DOHH2 (cell line): ENCODE measurements around the gene STARD13.
A peak's percentile ranks its signal among the peaks of the same experiment; 100 is the strongest.

Experiments
- H3F3A ChIP-seq: fragments of 200-600 bp; sonication (generic), shearing (Covaris generic); 2 replicates; pipeline ENCODE4 v1.6.0; 2016; ENCODE audit warnings: antibody characterized with exemption, mild to moderate bottlenecking; ENCODE audit not compliant: control insufficient read depth, insufficient read depth
- H3K27ac ChIP-seq: fragments of 200-600 bp; sonication (generic); 2 replicates; pipeline ENCODE4 v1.5.1; 2014; ENCODE audit warnings: low read depth, mild to moderate bottlenecking, low read length, moderate library complexity
- H3K27me3 ChIP-seq: fragments of 200-600 bp; sonication (generic); 2 replicates; pipeline ENCODE4 v1.6.1; 2014; ENCODE audit warnings: mild to moderate bottlenecking, low read length, mixed read lengths; ENCODE audit not compliant: control insufficient read depth
- H3K36me3 ChIP-seq: fragments of 200-600 bp; sonication (generic); 2 replicates; pipeline ENCODE4 v1.6.1; 2014; ENCODE audit warnings: mild to moderate bottlenecking, low read length, moderate library complexity, mixed read lengths; ENCODE audit not compliant: control insufficient read depth
- H3K4me1 ChIP-seq: fragments of 200-600 bp; sonication (generic); 2 replicates; pipeline ENCODE4 v1.6.1; 2014; ENCODE audit warnings: mild to moderate bottlenecking, low read length, mixed read lengths; ENCODE audit not compliant: control insufficient read depth
- H3K4me2 ChIP-seq: fragments of 200-600 bp; sonication (generic); 2 replicates; pipeline ENCODE4 v1.6.0; 2014; ENCODE audit warnings: mild to moderate bottlenecking, low read length, moderate library complexity
- H3K4me3 ChIP-seq: fragments of 200-600 bp; sonication (generic); 2 replicates; pipeline ENCODE4 v1.5.1; 2014; ENCODE audit warnings: mild to moderate bottlenecking, low read length, mixed read lengths
- H3K79me2 ChIP-seq: fragments of 200-600 bp; sonication (generic); 2 replicates; pipeline ENCODE4 v1.6.1; 2014; ENCODE audit warnings: mild to moderate bottlenecking, low read length, mixed read lengths; ENCODE audit not compliant: control insufficient read depth
- H3K9me2 ChIP-seq: fragments of 200-600 bp; sonication (generic); replicated peaks from 2 replicates; pipeline ENCODE4 v1.6.1; 2014; ENCODE audit warnings: mild to moderate bottlenecking, low read length, mixed read lengths; ENCODE audit not compliant: control insufficient read depth
- H3K9me3 ChIP-seq: fragments of 200-600 bp; sonication (generic); 2 replicates; pipeline ENCODE4 v1.6.1; 2014; ENCODE audit warnings: antibody characterized with exemption, low read length, mixed read lengths; ENCODE audit not compliant: control insufficient read depth, insufficient read depth
- H4K20me1 ChIP-seq: fragments of 200-600 bp; sonication (generic); 2 replicates; pipeline ENCODE4 v1.6.0; 2014; ENCODE audit warnings: low read depth, mild to moderate bottlenecking, antibody characterized with exemption, low read length, moderate library complexity; ENCODE audit not compliant: control insufficient read depth, insufficient read depth
- CTCF ChIP-seq: fragments of 200-600 bp; sonication (generic); IDR thresholded peaks from one replicate; pipeline ENCODE4 v1.5.1; 2014; ENCODE audit warnings: antibody characterized with exemption, mild to moderate bottlenecking, low read depth, low read length; ENCODE audit not compliant: poor library complexity, severe bottlenecking
- EZH2phosphoT487 ChIP-seq: fragments of 200-600 bp; sonication (generic); IDR thresholded peaks from 2 replicates; pipeline ENCODE4 v1.6.1; 2017; ENCODE audit warnings: borderline replicate concordance, mild to moderate bottlenecking, antibody characterized with exemption, low read length, moderate library complexity, mixed read lengths

STARD13 gene, protein sequence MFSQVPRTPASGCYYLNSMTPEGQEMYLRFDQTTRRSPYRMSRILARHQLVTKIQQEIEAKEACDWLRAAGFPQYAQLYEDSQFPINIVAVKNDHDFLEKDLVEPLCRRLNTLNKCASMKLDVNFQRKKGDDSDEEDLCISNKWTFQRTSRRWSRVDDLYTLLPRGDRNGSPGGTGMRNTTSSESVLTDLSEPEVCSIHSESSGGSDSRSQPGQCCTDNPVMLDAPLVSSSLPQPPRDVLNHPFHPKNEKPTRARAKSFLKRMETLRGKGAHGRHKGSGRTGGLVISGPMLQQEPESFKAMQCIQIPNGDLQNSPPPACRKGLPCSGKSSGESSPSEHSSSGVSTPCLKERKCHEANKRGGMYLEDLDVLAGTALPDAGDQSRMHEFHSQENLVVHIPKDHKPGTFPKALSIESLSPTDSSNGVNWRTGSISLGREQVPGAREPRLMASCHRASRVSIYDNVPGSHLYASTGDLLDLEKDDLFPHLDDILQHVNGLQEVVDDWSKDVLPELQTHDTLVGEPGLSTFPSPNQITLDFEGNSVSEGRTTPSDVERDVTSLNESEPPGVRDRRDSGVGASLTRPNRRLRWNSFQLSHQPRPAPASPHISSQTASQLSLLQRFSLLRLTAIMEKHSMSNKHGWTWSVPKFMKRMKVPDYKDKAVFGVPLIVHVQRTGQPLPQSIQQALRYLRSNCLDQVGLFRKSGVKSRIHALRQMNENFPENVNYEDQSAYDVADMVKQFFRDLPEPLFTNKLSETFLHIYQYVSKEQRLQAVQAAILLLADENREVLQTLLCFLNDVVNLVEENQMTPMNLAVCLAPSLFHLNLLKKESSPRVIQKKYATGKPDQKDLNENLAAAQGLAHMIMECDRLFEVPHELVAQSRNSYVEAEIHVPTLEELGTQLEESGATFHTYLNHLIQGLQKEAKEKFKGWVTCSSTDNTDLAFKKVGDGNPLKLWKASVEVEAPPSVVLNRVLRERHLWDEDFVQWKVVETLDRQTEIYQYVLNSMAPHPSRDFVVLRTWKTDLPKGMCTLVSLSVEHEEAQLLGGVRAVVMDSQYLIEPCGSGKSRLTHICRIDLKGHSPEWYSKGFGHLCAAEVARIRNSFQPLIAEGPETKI

GRCh38 chr13:33285420-33286124 is at the start of gene STARD13:
STARD13 (minus strand) TSS chr13:33285755; CDS start chr13:33285638, 117 bp downstream.
- Histone ChIP-seq H3K4me2 (peak within 1 kb of the TSS; percentile 24), H3K4me3 (0 out of 2 replicates have a peak within 1 kb of the TSS, but pooled peaks have one; percentile 9), H3K79me2 (no peaks in the 10 kb centered on the region), H3K9me2 (no peaks in the 10 kb centered on the region), H3K36me3 (no peaks in the 10 kb centered on the region), H3F3A (no peaks in the 10 kb centered on the region), H3K4me1 (no peaks in the 10 kb centered on the region), H3K9me3 (no peaks in the 10 kb centered on the region), H3K27ac (no peak within 1 kb of the TSS), H3K27me3 (peaks cover 16% of the 10 kb centered on the region), H4K20me1 (no peaks in the 10 kb centered on the region)
- no peak for TF ChIP-seq EZH2phosphoT487

GRCh38 chr13:33334831-33335230 is 49.3 kb upstream of the STARD13 start:
- Histone ChIP-seq H3K9me3 (no peaks in the 10 kb centered on the region), H3K27ac (no peak overlapping the region), H3F3A (no peaks in the 10 kb centered on the region), H3K4me3 (no peak overlapping the region), H3K4me1 (no peaks in the 10 kb centered on the region), H3K36me3 (no peaks in the 10 kb centered on the region), H3K4me2 (no peak overlapping the region), H3K79me2 (no peaks in the 10 kb centered on the region), H3K27me3 (no peaks in the 10 kb centered on the region), H3K9me2 (no peaks in the 10 kb centered on the region), H4K20me1 (no peaks in the 10 kb centered on the region)
- TF ChIP-seq CTCF: no peak
- no peak for TF ChIP-seq EZH2phosphoT487

DNA sequence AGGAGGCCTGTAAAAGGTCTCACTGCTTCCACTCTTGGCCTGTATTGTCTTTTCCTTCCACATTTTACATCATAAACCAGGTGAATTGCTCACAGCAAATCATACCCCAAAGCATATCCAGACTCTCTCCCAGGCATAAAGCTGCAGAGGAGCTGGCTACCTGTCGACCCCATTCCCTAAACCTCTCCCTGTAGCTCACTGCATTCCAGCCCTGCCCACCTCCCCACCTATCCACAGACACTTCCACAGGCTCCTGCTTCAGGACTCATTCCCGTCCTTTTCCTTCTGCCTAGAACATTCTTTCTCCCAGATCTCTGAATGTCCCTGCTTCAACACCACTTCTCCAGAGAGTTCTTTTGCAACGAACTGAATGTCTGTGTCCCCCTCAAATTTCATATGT is 46.4 kb upstream of the STARD13 start:
- Histone ChIP-seq H3F3A (no peaks in the 10 kb centered on the region), H3K27me3 (no peaks in the 10 kb centered on the region), H3K36me3 (no peaks in the 10 kb centered on the region), H3K4me3 (no peak overlapping the region), H3K27ac (no peak overlapping the region), H3K4me2 (no peak overlapping the region), H3K9me2 (no peaks in the 10 kb centered on the region), H3K4me1 (no peaks in the 10 kb centered on the region), H3K9me3 (no peaks in the 10 kb centered on the region), H4K20me1 (no peaks in the 10 kb centered on the region), H3K79me2 (no peaks in the 10 kb centered on the region)
- TF ChIP-seq EZH2phosphoT487 (no peak), CTCF (no peak)
